Measurements from ENCODE around the gene ZNF311.
A peak's percentile ranks its signal among the peaks of the same experiment; 100 is the strongest.
"Not testable (repeated sequence)": the region's sequence is repeated elsewhere in the genome, so short reads cannot be mapped to it uniquely, and the experiment has no call there.

ZNF311 gene

GRCh38 chr6:28953585-28954258 is 51.4 kb downstream of the ZNF311 start:
- DNase-seq (ENCODE audit: low read depth in 1 of 2, low spot score in 1 of 2) = no peak
- no peak overlapping the region for H3K27ac ChIP-seq (replicated peaks)
- TF ChIP-seq, protein P1, sequence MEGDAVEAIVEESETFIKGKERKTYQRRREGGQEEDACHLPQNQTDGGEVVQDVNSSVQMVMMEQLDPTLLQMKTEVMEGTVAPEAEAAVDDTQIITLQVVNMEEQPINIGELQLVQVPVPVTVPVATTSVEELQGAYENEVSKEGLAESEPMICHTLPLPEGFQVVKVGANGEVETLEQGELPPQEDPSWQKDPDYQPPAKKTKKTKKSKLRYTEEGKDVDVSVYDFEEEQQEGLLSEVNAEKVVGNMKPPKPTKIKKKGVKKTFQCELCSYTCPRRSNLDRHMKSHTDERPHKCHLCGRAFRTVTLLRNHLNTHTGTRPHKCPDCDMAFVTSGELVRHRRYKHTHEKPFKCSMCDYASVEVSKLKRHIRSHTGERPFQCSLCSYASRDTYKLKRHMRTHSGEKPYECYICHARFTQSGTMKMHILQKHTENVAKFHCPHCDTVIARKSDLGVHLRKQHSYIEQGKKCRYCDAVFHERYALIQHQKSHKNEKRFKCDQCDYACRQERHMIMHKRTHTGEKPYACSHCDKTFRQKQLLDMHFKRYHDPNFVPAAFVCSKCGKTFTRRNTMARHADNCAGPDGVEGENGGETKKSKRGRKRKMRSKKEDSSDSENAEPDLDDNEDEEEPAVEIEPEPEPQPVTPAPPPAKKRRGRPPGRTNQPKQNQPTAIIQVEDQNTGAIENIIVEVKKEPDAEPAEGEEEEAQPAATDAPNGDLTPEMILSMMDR (IDR thresholded peaks at IDR 0.05; ENCODE audit: insufficient read depth, low read length) = no peak

GRCh38 chr6:28953039-28953584 is 52.0 kb downstream of the ZNF311 start:
- DNase-seq (ENCODE audit: low read depth in 1 of 2, low spot score in 1 of 2) = peak in 1 of 2 experiments; percentile 59
- Histone ChIP-seq H3K27me3 (ENCODE audit: insufficient read depth, poor library complexity, severe bottlenecking) (no peaks in the 10 kb centered on the region), H3K4me3 (replicated peaks; ENCODE audit: insufficient read depth, low read length) (peak overlapping the region; percentile 50), H3K27ac (replicated peaks) (no peak overlapping the region)
- TF ChIP-seq SPI1 (IDR thresholded peaks at IDR 0.05; ENCODE audit: borderline replicate concordance, low read depth) (no peak), POLR2AphosphoS5 (IDR thresholded peaks at IDR 0.05; ENCODE audit: low read depth) (no peak), GABPA (IDR thresholded peaks at IDR 0.05; ENCODE audit: low read depth) (no peak)
- TF ChIP-seq, protein P2, sequence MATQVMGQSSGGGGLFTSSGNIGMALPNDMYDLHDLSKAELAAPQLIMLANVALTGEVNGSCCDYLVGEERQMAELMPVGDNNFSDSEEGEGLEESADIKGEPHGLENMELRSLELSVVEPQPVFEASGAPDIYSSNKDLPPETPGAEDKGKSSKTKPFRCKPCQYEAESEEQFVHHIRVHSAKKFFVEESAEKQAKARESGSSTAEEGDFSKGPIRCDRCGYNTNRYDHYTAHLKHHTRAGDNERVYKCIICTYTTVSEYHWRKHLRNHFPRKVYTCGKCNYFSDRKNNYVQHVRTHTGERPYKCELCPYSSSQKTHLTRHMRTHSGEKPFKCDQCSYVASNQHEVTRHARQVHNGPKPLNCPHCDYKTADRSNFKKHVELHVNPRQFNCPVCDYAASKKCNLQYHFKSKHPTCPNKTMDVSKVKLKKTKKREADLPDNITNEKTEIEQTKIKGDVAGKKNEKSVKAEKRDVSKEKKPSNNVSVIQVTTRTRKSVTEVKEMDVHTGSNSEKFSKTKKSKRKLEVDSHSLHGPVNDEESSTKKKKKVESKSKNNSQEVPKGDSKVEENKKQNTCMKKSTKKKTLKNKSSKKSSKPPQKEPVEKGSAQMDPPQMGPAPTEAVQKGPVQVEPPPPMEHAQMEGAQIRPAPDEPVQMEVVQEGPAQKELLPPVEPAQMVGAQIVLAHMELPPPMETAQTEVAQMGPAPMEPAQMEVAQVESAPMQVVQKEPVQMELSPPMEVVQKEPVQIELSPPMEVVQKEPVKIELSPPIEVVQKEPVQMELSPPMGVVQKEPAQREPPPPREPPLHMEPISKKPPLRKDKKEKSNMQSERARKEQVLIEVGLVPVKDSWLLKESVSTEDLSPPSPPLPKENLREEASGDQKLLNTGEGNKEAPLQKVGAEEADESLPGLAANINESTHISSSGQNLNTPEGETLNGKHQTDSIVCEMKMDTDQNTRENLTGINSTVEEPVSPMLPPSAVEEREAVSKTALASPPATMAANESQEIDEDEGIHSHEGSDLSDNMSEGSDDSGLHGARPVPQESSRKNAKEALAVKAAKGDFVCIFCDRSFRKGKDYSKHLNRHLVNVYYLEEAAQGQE (IDR thresholded peaks at IDR 0.05; ENCODE audit: insufficient replicate concordance, low read depth) = no peak
- TF ChIP-seq, protein P1 (IDR thresholded peaks at IDR 0.05; ENCODE audit: insufficient read depth, low read length) = no peak

More at GRCh38 chr6:28953585-28954258, 51.4 kb downstream of the ZNF311 start:
- H3K4me3 ChIP-seq (replicated peaks; ENCODE audit: insufficient read depth, low read length) = peak overlapping the region; percentile 50
- H3K27me3 ChIP-seq (ENCODE audit: insufficient read depth, poor library complexity, severe bottlenecking) = no peaks in the 10 kb centered on the region

- H3K4me3 ChIP-seq (replicated peaks; ENCODE audit: insufficient read depth, low read length); DNase-seq (ENCODE audit: low read depth in 1 of 2, low spot score in 1 of 2); H3K27ac ChIP-seq (replicated peaks); H3K27me3 ChIP-seq (ENCODE audit: insufficient read depth, poor library complexity, severe bottlenecking): not testable (repeated sequence)
Measured at GRCh38 chr6:28949656-28950195, 55.4 kb downstream of the ZNF311 start.

DNA sequence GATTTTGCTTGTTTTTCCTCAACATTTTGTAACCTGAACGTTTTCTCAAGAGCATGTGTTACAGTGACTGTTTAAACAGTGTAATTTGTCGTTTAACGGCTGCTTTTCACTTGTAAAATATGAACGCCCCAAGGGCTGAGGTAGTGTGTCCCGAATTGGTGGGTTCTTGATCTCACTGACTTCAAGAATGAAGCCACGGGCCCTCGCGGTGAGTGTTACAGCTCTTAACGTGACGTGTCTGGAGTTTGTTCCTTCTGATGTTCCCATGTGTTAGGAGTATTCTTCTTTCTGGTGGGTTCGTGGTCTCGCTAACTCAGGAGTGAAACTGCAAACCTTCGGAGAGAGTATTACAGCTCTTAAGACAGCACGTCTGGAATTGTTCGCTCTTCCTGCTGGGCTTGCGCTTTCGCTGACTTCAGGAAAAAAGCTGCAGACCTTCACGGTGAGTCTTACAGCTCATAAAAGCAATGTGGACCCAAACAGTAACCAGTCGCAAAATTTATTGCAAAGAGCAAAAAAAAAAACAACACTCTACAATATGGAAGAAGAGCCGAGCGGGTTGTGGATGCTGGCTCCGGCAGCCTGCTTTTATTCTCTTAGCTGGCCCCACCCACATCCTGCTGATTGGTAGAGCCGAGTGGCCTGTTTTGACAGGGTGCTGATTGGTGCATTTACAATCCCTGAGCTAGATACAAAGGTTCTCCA is 56.2 kb downstream of the ZNF311 start:
- Histone ChIP-seq H3K4me3 (replicated peaks; ENCODE audit: insufficient read depth, low read length) (no peak overlapping the region), H3K27me3 (ENCODE audit: insufficient read depth, poor library complexity, severe bottlenecking) (no peaks in the 10 kb centered on the region), H3K27ac (replicated peaks) (no peak overlapping the region)
- no peak for TF ChIP-seq GABPA (IDR thresholded peaks at IDR 0.05; ENCODE audit: low read depth)
- TF ChIP-seq POLR2AphosphoS5 (IDR thresholded peaks at IDR 0.05; ENCODE audit: low read depth) = no peak
- TF ChIP-seq, protein P2 (IDR thresholded peaks at IDR 0.05; ENCODE audit: insufficient replicate concordance, low read depth) = no peak
- no peak for DNase-seq (ENCODE audit: low read depth in 1 of 2, low spot score in 1 of 2)
